ENCODE measurements around the gene CACNB4.

GRCh38 chr2:151886241-151886640, 212.6 kb downstream of the CACNB4 start:
- TF ChIP-seq RAD21 (conservative IDR thresholded peaks at IDR 0.05 in 1 of 2, IDR thresholded peaks at IDR 0.05 in 1 of 2) = no peak
- no peak for TF ChIP-seq MYC (IDR thresholded peaks at IDR 0.05; ENCODE audit: borderline replicate concordance, low read length)
- no peak for TF ChIP-seq CTCF (IDR thresholded peaks at IDR 0.05)
- no peak for TF ChIP-seq RARB (CRISPR knock-in tag; IDR thresholded peaks at IDR 0.05)
- TF ChIP-seq POLR2A (IDR thresholded peaks at IDR 0.05; ENCODE audit: low read length) = no peak
- TF ChIP-seq MAFK (IDR thresholded peaks at IDR 0.05; ENCODE audit: partially characterized antibody) = no peak
- no peak for TF ChIP-seq ZC3H11A (IDR thresholded peaks at IDR 0.05)
